DMS79 (cell line): ENCODE measurements around the gene TTC39B.
"Not testable (repeated sequence)": the region's sequence is repeated elsewhere in the genome, so short reads cannot be mapped to it uniquely, and the experiment has no call there.

Experiments
- DNase-seq: peaks from one replicate; lab custom pipeline; 2025; lab: John Stamatoyannopoulos, UW

TTC39B gene

GRCh38 chr9:15268317-15268716, 38.7 kb downstream of the TTC39B start:
- no peak for DNase-seq

- no peak for DNase-seq
Measured at GRCh38 chr9:15264918-15265317, 42.1 kb downstream of the TTC39B start.

GRCh38 chr9:15262581-15262980, 44.4 kb downstream of the TTC39B start:
- DNase-seq = no peak

- no peak for DNase-seq
Measured at GRCh38 chr9:15256426-15256825, 50.6 kb downstream of the TTC39B start.

GRCh38 chr9:15253786-15254185, 53.2 kb downstream of the TTC39B start:
- no peak for DNase-seq

GRCh38 chr9:15253197-15253596, 53.8 kb downstream of the TTC39B start:
- no peak for DNase-seq

- no peak for DNase-seq
Measured at GRCh38 chr9:15249981-15250380, 57.0 kb downstream of the TTC39B start.

- no peak for DNase-seq
Measured at GRCh38 chr9:15249042-15249818, 57.8 kb downstream of the TTC39B start.

GRCh38 chr9:15248621-15249020, 58.4 kb downstream of the TTC39B start:
- DNase-seq = no peak

- no peak for DNase-seq
Measured at GRCh38 chr9:15248081-15248480, 58.9 kb downstream of the TTC39B start.

GRCh38 chr9:15246708-15247107, 60.3 kb downstream of the TTC39B start:
- no peak for DNase-seq

- no peak for DNase-seq
Measured at GRCh38 chr9:15246243-15246642, 60.8 kb downstream of the TTC39B start.

- DNase-seq = no peak
Measured at GRCh38 chr9:15244001-15244441, 63.0 kb downstream of the TTC39B start.

GRCh38 chr9:15243081-15243480, 63.9 kb downstream of the TTC39B start:
- no peak for DNase-seq

GRCh38 chr9:15240927-15241326, 66.1 kb downstream of the TTC39B start:
- DNase-seq = no peak

- DNase-seq = no peak
Measured at GRCh38 chr9:15239816-15240215, 67.2 kb downstream of the TTC39B start.

GRCh38 chr9:15238646-15239045, 68.4 kb downstream of the TTC39B start:
- peak; percentile 9 for DNase-seq

- no peak for DNase-seq
Measured at GRCh38 chr9:15235658-15236057, 71.4 kb downstream of the TTC39B start.

GRCh38 chr9:15233941-15234490, 73.0 kb downstream of the TTC39B start:
- not testable (repeated sequence) for DNase-seq

- not testable (repeated sequence) for DNase-seq
Measured at GRCh38 chr9:15232706-15233280, 74.2 kb downstream of the TTC39B start.

GRCh38 chr9:15231788-15232635, 75.0 kb downstream of the TTC39B start:
- no peak for DNase-seq

- DNase-seq = no peak
Measured at GRCh38 chr9:15229409-15229808, 77.6 kb downstream of the TTC39B start.
